HG02870 (cell line): ENCODE data around the gene TMC2.
"Not testable (repeated sequence)": the region's sequence is repeated elsewhere in the genome, so short reads cannot be mapped to it uniquely, and the experiment has no call there.

Source experiments
- ATAC-seq: cut with Tn5 transposase; IDR thresholded peaks from one replicate; pipeline ENCODE4 v1.9.1; 2021; ENCODE audit warnings: mild to moderate bottlenecking, moderate library complexity; ENCODE audit not compliant: unreplicated experiment

Gene TMC2

DNA sequence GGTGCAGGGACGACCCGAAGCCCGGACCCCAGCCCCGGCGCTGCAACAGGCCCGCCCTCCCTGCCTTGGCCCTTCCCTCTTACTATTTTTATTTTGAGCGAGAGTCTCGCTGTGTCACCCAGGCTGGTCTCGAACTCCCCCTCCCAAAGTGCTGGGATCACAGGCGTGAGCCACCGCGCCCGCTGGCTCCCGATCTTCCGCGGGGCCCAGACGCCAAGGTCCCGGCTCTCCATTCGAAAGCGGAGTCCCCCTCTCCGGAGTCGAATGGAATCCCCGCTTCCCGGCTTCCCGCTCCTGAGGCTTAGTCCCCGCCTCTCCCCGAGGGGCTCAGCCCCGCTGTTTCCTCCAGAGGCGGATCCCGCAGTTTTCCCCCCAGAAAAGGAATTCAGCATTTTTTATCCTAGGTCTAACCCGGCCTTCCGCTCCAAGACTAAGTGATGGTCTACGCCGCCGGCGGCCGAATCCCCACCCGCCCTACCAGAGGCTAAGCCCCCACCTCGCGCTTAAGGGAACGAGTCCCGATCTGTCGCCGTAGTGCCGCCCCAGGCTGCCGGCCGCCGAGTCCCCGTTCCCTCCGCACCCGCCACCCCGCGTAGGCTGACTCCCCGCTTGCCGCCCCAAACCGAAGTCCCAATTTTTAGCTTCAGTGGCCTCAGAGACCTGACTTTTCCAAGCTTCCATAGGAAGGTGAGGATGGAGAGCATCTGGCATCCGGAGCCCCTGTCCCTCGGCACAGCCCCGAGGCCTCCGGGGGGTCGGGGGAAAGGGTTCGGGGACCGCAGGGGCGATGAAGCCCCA, 11.5 kb upstream of the TMC2 start:
- no peak for ATAC-seq

DNA sequence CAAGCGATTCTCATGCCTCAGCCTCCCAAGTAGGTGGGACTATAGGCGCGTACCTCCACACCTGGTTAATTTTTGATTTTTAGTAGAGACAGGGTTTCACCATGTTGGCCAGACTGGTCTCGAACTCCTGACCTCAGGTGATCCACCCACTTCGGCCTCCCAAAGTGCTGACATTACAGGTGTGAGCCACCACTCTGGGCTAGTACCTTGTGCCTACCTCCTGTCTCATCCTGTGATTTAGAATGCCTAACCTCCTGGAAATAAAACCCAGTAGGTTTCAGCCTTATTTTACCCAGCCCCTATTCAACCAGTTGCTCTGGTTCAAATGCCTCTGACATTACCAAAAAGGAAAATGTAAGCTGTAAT, 10.2 kb upstream of the TMC2 start:
- not testable (repeated sequence) for ATAC-seq

- ATAC-seq = no peak
These were observed 8.6 kb upstream of the TMC2 start for GRCh38 chr20:2527762-2528161.

DNA sequence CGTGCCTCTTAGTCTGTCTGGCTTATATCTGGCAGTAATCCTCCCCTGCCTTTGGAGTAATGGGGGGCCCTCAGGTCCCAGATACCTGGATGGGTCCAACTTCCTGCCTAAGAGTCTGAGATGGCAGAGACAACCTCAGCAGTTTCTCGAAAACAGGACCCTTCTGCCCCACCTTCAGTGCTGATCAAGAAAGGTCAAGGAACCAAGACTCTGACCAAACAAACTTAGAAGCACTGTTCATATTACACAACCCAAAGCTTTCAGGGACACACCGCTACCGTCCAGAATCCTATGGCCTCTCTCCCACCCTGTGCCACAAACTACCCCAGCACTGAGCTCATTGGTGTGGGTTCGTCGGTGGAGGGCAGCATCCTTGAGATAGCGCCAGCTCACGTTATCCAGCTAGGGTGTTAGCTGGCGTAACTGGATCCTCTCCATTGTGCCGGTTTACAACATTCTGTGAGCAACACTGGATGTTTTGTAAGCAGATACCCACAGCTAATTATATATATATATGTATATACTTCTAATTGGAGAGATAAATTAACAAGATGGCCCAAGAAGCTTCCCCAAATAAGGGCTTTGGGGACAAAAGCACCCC, 7.6 kb upstream of the TMC2 start:
- no peak for ATAC-seq

- no peak for ATAC-seq
These were observed 3.3 kb upstream of the TMC2 start for GRCh38 chr20:2533118-2533517.

DNA sequence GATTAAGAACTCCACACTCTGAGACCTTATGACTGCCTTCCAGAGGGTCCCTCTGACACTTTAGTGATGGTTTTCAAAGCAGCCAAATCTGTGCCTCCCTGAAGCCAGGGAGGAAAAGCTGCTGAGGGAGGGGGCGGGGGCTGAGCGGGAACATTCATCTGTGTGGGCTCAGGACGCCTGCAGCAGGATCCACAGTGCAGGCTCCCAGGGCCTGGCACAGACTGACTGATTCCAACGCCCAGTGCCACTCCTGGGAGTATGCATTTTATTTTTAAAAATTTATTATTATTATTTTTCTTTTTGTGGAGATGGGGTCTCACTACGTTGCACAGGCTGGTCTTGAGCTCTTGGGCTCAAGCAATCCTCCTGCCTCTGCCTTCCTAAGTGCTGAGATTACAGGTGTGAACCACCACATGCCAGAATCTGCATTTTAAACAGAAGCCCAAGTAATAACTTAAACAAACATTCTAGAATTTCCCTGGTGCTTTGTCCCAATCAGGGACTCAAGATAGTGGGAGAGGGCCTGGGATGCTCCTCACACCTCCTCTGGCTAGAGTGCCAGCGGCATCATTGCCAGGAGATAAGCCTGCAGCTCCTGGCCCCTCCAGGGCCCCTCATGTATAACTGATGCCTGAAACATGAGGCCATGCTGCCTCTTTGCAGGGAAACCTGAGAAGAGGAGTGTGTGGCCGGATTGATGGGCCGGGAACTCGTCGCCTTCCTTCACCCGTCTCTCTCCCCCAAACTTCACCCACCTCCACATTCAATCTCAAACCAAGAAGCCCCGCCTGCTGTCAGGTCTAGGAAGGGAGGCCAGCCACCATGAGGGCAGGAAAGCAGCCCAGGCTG, 438 bp upstream of the TMC2 start:
- no peak for ATAC-seq

- no peak for ATAC-seq
These were observed 728 bp downstream of the TMC2 start for GRCh38 chr20:2537101-2537500.

DNA sequence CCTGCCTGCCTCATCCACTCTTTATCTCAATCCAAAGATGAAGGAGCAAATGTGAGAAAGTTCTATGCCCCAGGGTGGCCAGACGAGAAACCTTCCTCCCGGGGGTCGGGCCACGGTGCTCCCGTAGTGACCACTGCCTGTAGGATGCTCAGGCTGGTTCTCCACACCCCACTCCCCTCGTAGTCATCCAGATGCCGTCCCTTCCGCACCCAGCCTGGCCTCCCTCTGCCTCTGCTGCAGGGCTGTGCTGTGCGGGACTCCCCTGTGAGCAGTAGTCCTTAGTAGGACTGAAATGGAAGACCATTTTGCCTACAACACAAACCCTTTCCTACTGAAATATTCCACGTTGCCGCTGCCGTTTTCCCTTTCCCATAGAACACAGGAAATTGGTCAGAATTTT, 2.0 kb downstream of the TMC2 start:
- ATAC-seq = no peak

DNA sequence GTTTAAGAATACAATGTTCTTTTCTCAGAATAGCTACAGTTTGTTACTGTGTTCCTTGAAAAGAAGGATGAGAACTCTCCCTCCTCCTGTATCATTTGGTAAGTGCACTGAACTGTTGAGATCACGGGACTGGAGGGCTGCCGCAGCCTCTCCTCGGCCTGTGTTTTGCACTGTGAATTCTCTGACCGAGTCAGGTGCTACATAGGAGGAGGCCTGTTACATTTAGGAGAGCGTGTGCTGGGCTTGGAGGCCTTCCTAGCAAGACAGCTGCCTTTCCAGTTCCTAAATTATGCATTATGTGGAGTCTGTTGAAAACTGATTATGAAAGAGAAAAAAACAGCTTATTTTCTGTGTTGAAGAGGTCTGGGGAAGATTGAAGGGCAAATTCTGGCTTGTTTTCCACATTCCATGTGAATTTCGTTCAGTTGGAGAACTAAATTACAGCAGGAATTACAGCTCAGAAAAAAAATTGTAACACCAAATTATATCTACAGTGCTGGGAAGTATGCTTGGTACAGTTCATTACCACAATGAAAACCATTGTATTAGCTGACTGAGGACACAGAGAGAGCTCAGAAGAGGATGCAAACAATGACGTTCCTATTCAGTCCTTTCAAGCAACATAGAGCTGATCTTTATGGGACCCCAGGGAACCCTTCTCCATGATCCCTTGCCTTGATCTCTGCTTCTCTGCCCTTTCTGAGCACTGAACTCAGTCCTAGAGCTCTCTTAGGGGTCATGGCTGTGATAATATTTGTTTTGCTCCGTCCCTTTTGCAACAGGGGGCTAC, 2.8 kb downstream of the TMC2 start:
- no peak for ATAC-seq

GRCh38 chr20:2541940-2542339, 5.6 kb downstream of the TMC2 start:
- no peak for ATAC-seq

GRCh38 chr20:2542361-2542760, 6.0 kb downstream of the TMC2 start:
- no peak for ATAC-seq

GRCh38 chr20:2544211-2544610, 7.8 kb downstream of the TMC2 start:
- no peak for ATAC-seq

DNA sequence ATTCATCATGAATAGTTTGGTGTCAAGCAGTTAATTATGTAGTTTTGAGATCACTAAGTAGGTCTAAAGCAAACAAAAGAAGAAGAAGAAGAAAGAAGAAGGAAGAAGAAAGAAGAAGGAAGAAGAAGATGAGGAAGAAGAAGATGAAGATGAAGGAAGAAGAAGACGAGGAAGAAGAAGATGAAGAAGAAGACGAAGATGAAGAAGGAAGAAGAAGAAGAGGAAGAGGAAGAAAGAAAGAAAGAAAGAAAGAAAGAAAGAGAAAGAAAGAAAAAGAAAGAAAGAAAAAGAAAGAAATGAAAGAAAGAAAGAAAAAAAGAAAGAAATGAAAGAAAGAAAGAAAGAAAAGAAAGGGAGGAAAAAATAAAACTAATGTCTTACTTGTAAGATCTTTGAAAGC, 9.2 kb downstream of the TMC2 start:
- no peak for ATAC-seq

DNA sequence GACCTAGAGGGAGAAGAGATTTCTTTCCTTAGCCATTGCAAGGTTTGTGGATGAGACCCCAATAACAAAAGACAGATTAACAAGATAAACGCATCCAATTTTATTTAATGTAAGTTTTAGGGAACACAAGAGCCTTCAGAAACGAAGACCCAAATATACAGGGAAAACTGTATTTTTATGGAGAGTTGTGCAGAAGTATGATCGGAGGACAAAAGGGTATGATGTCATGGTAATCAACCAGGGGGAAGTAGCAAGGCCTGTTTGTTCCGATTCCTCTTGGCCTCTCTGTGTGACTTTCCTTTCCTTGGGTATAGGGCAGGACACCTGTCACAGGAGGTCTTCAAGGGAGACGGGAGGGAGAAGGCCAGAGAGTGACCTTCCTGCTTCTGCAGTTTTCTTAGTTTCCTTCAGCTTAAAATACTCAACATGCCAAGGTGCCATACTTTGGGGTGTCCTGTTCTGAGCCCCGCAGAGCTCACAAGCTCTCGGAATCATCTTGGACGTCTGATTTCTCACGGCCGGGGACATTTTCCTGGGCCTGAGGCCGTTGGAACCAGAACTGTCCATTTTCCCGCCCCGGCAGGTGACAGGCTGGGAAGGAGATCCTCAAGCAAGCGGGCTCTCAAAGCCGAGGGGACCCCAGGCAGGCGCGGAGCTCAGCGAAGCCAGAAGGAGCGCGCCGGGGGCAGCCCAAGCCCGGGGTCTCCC, 21.7 kb downstream of the TMC2 start:
- ATAC-seq = no peak

GRCh38 chr20:2558581-2559278, 22.4 kb downstream of the TMC2 start:
- no peak for ATAC-seq

DNA sequence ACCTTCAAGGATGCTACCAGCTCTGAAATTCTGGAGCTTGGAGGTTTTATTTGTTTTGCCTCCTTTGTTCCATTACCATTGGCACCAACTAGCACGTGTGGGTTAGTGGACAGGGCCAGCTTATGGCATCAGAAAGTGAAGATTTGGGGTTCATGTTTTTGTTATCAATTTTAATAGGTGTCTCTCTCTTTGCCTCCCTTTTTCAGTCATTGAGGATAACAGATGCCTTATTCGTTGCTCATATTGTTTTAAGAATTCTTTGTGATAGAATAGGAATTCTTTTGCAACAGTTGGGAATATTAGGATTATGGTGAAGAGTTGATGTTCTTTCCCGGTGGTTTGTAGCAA, 22.9 kb downstream of the TMC2 start:
- ATAC-seq = no peak

DNA sequence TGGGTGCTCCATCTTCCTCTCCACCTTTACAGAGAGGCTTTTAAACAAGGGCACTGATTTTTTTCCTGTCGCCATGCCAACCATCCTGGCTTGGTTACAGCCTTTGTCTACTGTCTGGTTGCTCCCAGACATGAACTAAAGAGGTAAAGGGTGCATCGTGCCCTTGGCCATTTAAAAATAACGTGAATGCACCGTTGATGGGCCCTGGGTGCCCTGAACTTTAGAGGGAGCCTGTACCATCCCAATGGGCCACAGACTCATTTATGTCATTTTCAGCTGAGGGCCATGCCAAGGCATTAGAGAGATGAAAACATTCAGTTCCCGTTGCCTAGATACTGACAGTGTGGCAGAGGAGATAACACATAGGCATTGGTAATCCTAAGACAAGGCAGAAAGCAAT, 23.3 kb downstream of the TMC2 start:
- no peak for ATAC-seq

DNA sequence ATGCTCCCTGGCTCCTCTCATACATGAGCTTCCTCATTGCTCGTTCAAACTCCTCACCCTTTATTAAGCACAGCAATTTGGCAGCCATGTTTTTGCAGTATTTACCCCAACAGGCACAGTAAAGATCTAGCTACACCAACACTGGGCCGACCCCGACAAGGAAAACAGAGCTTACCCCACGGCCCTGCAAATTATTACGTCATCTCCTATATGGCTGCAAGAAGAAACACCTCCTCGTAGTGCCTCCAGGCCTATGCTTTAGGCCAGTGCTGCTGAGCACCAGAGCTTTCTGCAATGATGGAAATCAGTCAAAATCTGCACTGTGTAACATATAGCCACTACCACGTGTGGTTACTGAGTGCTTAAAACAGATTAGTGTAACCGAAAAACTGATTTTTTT, 26.7 kb downstream of the TMC2 start:
- ATAC-seq = no peak

- ATAC-seq = no peak
These were observed 28.0 kb downstream of the TMC2 start for GRCh38 chr20:2564406-2564805.

DNA sequence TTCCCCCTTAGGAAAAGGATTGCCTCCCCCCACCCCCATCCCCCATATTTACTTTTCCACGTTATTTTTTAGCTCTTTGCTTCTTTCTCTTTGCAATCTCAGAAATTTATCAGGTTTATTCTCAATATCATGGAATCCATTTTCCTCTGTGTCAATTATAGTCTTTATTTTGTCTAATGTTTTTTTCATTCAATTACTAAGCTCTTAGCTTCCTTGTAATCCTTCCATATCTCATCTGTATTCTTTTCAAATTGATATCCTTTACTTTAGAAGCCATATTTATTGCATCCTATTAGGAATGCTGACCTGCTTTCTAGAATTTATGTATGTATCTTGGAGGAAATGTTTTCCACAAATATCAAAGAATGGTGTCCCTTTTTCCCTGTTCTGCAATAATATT, 39.3 kb downstream of the TMC2 start:
- no peak for ATAC-seq
